H1 (cell line): Measurements from ENCODE around the gene ITIH4. TPM values are rescaled to one million over a fixed set of nuclear protein-coding genes. Genes with fewer than 3 reads are reported as not detected.

Experiments used
- CBX8 ChIP-seq: fragments of 300-800, 300-1000 bp; sonication (generic); IDR thresholded peaks from 2 replicates; pipeline ENCODE4 v1.7.1; 2016; ENCODE audit warnings: low read depth, low read length, borderline replicate concordance
- CREB1 ChIP-seq: IDR thresholded peaks from 2 replicates; pipeline ENCODE4 v1.6.1; 2012; ENCODE audit warnings: inconsistent platforms
- EP300 ChIP-seq, 2 experiments: IDR thresholded peaks; 1 replicate in 1 of 2; 2 replicates in 1 of 2; pipeline ENCODE4 v1.6.1; 2011 to 2012; ENCODE audit warnings: low read depth in 2 of 2, low read length in 2 of 2, mild to moderate bottlenecking in 2 of 2, borderline replicate concordance in 1 of 2, inconsistent platforms in 1 of 2, moderate library complexity in 1 of 2
- SRF ChIP-seq: IDR thresholded peaks from 2 replicates; pipeline ENCODE4 v1.6.1; 2011; ENCODE audit warnings: mild to moderate bottlenecking, low read depth, low read length, moderate library complexity
- YY1 ChIP-seq: IDR thresholded peaks from 2 replicates; pipeline ENCODE4 v1.6.1; 2011; ENCODE audit warnings: low read depth, mild to moderate bottlenecking, low read length
- polyA plus RNA-seq, 7 experiments: library from polyadenylated mRNA; depleted of rRNA in 3 of 7; stranded (reverse) in 5 of 7; unstranded in 2 of 7; fragments of >200 nt in 5 of 7; fragments of 200-250 nt in 2 of 7; gene quantifications; 1 replicate in 5 of 7; 2 replicates in 1 of 7; 4 replicates in 1 of 7; pipeline versions ENCODE4 v1.2.1 to v1.2.3, GENCODE V29; 2011 to 2013; ENCODE audit warnings: missing spikeins in 2 of 7, mixed read lengths in 2 of 7
- total RNA-seq: library from RNA; stranded (reverse); fragmentation: NEBNext Ultra II Directional; extraction: Animal tissue kit (Norgen Biotek cat#: 25700); gene quantifications from 2 replicates; pipeline ENCODE4 v1.2.1, GENCODE V29; 2021
- TF ChIP-seq, protein P1 (sequence below): fragments of 300-600 bp; sonication (generic); IDR thresholded peaks from 2 replicates; pipeline ENCODE4 v1.7.1; 2012; ENCODE audit warnings: low read length, moderate library complexity, mild to moderate bottlenecking, inconsistent platforms; ENCODE audit not compliant: insufficient replicate concordance

ITIH4 gene
- total and polyA plus RNA-seq, 2 of the 8 experiments (the other 6 are each of a cell fraction or from before 2014, with no cell fraction given), result 3.4 to 3.7 TPM

DNA sequence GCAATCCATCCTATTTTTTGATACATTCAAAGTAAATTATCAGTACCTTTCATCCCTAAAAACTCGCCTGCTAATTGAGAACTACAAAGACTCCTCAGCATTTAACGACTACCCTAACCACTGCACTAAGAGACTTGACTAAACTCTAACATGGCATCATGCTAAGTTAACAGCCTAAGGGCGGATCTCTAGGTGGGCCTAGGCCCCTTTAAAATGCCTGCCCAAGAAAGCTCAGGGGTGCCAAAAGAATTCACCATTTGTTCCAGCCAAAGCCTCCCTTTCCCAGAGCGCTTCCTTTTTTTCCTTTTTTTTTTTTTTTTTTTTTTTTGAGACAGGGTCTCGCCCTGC is 59.2 kb downstream of the ITIH4 start (continued):
- no peak for TF ChIP-seq CBX8
- no peak for TF ChIP-seq YY1
- no peak for TF ChIP-seq EP300 (IDR thresholded peaks at IDR 0.05; ENCODE audit: borderline replicate concordance in 1 of 2, low read depth in 2 of 2, low read length in 2 of 2)
- TF ChIP-seq, protein P1, sequence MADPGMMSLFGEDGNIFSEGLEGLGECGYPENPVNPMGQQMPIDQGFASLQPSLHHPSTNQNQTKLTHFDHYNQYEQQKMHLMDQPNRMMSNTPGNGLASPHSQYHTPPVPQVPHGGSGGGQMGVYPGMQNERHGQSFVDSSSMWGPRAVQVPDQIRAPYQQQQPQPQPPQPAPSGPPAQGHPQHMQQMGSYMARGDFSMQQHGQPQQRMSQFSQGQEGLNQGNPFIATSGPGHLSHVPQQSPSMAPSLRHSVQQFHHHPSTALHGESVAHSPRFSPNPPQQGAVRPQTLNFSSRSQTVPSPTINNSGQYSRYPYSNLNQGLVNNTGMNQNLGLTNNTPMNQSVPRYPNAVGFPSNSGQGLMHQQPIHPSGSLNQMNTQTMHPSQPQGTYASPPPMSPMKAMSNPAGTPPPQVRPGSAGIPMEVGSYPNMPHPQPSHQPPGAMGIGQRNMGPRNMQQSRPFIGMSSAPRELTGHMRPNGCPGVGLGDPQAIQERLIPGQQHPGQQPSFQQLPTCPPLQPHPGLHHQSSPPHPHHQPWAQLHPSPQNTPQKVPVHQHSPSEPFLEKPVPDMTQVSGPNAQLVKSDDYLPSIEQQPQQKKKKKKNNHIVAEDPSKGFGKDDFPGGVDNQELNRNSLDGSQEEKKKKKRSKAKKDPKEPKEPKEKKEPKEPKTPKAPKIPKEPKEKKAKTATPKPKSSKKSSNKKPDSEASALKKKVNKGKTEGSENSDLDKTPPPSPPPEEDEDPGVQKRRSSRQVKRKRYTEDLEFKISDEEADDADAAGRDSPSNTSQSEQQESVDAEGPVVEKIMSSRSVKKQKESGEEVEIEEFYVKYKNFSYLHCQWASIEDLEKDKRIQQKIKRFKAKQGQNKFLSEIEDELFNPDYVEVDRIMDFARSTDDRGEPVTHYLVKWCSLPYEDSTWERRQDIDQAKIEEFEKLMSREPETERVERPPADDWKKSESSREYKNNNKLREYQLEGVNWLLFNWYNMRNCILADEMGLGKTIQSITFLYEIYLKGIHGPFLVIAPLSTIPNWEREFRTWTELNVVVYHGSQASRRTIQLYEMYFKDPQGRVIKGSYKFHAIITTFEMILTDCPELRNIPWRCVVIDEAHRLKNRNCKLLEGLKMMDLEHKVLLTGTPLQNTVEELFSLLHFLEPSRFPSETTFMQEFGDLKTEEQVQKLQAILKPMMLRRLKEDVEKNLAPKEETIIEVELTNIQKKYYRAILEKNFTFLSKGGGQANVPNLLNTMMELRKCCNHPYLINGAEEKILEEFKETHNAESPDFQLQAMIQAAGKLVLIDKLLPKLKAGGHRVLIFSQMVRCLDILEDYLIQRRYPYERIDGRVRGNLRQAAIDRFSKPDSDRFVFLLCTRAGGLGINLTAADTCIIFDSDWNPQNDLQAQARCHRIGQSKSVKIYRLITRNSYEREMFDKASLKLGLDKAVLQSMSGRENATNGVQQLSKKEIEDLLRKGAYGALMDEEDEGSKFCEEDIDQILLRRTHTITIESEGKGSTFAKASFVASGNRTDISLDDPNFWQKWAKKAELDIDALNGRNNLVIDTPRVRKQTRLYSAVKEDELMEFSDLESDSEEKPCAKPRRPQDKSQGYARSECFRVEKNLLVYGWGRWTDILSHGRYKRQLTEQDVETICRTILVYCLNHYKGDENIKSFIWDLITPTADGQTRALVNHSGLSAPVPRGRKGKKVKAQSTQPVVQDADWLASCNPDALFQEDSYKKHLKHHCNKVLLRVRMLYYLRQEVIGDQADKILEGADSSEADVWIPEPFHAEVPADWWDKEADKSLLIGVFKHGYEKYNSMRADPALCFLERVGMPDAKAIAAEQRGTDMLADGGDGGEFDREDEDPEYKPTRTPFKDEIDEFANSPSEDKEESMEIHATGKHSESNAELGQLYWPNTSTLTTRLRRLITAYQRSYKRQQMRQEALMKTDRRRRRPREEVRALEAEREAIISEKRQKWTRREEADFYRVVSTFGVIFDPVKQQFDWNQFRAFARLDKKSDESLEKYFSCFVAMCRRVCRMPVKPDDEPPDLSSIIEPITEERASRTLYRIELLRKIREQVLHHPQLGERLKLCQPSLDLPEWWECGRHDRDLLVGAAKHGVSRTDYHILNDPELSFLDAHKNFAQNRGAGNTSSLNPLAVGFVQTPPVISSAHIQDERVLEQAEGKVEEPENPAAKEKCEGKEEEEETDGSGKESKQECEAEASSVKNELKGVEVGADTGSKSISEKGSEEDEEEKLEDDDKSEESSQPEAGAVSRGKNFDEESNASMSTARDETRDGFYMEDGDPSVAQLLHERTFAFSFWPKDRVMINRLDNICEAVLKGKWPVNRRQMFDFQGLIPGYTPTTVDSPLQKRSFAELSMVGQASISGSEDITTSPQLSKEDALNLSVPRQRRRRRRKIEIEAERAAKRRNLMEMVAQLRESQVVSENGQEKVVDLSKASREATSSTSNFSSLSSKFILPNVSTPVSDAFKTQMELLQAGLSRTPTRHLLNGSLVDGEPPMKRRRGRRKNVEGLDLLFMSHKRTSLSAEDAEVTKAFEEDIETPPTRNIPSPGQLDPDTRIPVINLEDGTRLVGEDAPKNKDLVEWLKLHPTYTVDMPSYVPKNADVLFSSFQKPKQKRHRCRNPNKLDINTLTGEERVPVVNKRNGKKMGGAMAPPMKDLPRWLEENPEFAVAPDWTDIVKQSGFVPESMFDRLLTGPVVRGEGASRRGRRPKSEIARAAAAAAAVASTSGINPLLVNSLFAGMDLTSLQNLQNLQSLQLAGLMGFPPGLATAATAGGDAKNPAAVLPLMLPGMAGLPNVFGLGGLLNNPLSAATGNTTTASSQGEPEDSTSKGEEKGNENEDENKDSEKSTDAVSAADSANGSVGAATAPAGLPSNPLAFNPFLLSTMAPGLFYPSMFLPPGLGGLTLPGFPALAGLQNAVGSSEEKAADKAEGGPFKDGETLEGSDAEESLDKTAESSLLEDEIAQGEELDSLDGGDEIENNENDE, result no peak
- TF ChIP-seq CREB1, result no peak
- no peak for TF ChIP-seq SRF
